ENCODE data around the gene SLU7.

The SLU7 gene

DNA sequence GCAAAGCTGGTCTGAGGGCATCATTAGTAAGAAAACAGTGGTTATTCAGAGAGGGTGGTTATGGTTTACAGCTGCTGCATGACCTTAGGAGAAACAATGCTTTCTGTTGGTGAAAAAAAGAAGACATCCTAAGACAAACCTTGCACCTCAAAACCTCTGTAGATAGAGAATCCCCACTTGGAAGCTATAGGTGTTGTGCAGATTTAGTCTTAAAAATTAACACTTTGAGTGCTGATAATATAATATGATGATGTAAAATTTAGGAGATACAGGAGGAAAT lies 1.4 kb upstream of the SLU7 start:
- DNase-seq (ENCODE audit: extremely low read depth in 1 of 2, low read depth in 1 of 2), result no peak

DNA sequence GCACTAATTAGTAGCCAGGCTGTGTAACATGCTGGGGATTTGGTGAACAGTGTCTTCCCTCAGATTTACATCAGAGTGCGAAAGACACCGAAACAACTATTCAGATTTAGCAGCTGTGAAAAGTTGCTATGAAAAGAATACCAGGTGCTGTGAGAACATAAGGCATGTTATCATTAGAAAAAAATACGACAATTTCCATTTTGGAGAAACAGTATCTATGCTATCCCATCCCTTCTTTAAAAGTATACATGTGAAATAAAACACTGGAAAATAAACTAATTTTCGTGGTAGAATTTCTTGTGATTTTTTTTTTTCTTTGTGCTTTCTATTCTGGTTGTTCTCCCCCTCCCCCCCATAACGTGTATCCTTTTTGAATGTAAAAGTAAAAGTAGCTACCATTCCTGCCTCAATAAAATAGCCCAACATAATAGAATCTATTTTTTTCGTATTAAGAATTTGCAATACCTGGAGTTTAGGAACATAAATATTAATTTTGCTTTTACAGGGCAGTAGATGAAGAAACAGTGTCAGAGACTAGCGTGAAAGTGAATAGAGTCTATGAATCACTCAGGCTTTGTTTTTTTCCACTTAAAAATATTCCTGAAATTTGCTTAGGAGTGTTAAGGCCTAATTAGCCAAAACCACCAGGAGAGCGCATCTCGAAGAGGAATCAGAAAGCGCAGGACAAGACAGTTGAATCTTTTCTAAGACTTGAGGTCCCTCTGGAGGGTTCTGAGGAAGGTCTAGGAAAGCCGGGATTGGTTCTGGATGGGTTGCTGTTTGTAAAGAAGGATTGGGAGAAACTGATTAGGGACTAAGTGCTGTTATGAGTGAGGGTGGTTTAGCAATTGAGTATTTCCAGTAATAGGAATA lies 813 bp upstream of the SLU7 start:
- DNase-seq (ENCODE audit: extremely low read depth in 1 of 2, low read depth in 1 of 2), result no peak

DNA sequence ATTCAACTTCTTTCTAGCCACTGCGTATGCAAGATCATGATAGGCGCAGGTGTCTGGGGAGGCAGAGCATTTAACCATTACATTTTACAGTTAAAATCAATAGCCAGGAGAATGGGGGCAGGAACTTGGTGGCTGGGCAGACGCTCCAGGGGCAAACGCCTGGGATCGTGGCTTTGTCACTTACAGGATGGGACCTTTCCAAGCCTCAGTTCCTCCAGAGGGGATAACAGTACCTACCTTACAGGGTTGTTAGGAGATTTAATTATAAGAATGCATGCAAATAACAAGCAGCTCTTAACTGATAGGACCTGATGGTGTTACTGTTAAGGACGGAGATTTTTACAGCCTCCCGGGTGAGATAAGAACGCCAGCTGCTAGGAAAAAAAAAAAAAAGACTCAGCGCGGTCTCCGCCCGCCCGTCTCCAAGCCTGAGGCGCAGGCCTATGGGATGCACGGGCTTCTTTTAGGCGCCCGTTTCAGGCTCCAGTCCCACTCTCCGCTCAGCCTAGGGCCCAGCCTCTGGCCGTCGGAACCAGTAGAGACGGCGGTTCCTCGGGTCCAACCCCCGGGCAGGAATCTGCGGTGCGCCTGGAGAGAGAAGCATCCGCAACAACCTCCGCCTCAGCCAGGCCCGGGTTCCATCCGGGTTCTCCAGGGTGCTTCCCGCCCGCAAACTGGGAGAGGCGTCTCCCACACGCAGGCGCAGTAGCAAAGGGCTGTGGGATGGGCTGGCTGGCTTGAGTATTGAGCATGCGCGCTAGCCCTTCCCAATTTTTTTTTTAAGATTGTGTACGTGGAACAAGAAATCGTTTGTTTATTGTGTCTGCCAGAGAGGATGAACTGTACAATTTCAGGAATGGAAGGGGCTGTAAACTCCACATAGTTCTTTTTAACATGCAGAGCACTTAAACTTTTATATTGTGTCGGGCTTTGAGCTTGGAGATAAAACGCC lies 19.2 kb downstream of the SLU7 start, which contains the start of gene FAM200C:
TSS of gene FAM200C (minus strand) at position 653 of the 952 bp plus-strand sequence. CDS start 4,564 bp downstream, outside the sequence.
- peak in 1 of 2 donors; percentile 38 for DNase-seq (ENCODE audit: extremely low read depth in 1 of 2, low read depth in 1 of 2)

DNA sequence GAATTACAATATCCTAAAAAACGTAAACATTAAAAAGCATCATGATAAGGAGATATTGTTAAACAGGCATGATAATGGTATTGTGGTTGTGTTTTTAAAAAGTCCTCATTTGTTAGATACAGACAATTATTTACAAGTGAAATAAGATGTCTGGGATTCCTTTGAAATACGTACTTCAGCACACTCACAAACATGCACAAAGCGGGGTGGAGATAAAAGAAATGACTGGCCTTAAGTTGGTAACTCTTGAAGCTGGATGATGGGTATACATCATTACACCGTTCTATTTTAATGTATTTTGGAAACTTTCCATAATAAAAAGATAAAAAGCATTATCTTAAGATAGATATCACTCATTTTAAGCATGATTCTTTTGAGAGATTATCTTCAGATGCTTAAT lies 20.1 kb downstream of the SLU7 start:
- no peak for DNase-seq (ENCODE audit: extremely low read depth in 1 of 2, low read depth in 1 of 2)

DNA sequence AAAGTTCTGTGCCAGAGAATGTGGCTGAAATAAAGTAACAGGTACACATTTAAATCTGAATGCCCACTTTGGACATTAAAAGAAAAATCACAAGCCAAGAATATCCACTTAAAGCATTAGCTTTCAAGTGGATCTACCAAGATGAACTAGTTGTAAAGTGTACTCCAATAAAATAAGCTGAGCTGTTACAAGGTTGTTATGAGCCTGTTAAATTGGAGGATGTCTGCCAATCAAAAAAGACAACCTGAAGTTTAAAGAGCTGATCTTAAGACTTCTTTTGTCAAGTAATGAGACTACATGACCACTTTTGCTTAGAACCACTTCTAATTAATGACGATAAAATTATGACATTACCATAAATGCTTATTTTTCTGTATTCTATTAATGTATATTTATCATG lies 21.4 kb downstream of the SLU7 start:
- no peak for DNase-seq (ENCODE audit: extremely low read depth in 1 of 2, low read depth in 1 of 2)

DNA sequence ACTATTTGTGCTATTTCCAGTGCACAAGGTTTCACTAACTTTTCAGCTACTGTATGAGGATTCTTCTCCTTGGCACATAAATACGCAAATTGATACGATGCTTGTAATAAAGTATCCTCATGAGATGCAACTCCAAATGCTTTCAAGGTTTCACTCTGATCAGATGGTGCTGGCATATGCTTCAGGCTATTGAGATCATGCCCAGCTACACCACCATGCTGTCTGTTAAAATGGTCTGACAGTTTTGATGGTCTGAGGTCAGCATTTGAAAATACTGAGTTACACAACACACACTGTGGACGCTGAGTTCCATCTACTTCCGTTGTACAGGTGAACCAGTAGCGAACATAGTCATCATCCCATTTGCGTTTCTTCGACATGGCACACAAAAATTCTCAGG lies 23.8 kb downstream of the SLU7 start:
- no peak for DNase-seq (ENCODE audit: extremely low read depth in 1 of 2, low read depth in 1 of 2)

DNA sequence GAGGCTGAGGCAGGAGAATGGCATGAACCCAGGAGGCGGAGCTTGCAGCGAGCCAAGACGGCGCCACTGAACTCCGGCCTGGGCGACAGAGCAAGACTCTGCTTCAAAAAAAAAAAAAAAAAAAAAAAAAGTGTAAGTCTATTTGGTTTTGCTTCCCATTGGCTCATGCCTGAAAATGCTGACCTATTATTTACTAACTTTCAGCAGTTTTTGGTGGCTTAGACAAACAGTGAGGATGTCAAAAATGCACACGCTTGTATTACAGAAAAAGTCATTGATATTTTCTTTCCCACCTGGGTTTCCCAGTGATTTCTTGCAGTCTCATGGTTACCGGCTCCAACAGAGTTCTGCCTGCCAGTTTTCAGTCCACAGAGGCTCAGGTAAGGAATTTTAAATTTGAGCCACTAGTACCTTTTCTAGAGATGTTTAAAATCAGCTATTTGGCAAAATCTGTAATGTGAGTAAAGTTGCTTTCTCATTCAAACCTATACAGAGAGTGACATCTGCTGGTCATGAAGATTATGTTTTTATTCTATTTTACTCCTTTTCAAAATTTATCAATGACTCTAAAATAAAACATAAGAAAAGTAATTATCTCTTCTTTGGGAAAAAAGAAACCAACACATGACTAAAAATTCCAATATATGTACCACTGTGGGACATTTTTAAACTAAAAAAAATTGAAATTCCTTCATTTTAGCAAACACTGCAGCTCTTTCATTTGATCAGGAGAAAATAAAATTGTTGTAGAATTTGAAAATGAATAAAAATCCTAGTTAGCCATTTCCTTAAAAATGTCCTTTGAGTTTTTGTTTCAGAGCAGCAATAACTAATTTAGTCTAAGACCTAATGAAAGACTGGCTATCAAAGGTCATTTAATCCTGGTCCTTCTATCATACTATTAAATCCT lies 27.8 kb downstream of the SLU7 start:
- no peak for DNase-seq (ENCODE audit: extremely low read depth in 1 of 2, low read depth in 1 of 2)

DNA sequence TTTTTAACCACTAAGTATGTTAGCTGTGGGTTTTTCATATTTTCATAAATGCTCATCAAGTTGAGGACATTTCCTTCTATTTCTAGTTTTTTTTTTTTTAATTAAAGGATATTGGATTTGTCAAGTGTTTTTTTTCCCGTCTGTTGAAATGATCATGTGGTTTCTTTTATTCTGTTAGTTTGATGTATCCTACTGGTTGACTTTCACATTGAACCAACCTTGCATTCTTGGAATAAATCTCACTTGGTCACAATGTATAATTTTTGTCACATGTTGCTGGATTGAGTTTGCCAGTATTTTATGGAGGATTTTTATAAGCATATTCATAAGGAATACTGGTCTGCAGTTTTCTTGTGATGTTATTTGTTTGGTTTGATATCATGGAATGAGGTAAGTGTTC lies 31.4 kb downstream of the SLU7 start:
- DNase-seq (ENCODE audit: extremely low read depth in 1 of 2, low read depth in 1 of 2), result no peak

DNA sequence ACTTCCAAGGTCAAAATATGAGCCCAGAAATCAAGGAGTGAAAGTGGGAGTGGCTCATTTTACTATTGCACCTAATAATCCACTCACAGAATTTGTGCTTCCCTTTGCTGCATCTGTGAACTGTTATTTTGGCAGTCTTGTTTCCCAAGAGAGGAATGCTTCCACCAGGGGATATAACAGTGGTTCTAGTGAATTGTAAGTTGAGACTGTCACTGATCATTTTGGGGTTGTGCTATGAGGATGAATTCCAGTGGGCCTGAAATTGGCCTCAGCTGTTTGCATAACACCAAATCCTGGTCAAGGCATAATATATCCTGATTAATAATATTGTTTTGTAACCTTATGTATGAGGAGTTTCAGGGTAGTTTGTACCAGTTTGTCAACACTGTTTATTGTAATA lies 33.4 kb downstream of the SLU7 start:
- DNase-seq (ENCODE audit: extremely low read depth in 1 of 2, low read depth in 1 of 2), result no peak

DNA sequence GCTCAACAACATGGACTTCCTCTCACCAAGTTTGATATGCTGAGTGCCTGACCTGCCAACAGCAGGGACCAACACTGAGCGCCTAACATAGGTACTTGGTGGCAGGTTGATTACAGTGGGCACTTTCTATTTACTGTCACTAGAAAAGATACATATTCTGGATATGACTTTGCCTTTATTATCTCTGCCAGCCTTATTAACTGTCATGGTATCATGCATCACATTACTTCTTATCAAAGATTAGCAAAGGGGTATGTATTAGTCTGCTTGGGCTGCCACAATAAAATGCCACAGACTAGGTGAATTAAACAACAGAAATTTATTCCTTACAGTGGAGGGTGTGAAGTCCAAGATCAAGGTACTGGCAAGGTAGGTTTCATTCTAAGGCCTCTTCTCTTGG lies 34.2 kb downstream of the SLU7 start:
- DNase-seq (ENCODE audit: extremely low read depth in 1 of 2, low read depth in 1 of 2), result no peak

DNA sequence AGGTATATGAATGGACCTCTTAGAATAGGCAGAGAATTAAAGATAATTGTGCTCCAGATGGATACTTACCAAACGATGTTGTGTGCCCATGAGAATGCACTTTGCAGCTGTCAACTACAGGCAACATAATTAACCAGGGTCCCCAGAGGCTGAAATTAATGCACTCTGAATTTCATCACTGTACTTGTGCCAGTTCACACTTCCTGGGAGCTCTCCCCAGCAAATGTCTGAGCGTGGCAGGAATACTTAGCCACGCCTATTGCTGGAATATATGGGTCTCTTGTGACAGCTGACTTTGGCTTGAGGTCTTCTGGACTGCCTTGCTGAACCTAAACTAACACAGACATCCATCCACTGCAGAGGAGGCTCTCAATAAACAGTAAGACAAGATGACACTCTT lies 36.5 kb downstream of the SLU7 start:
- DNase-seq (ENCODE audit: extremely low read depth in 1 of 2, low read depth in 1 of 2), result no peak

DNA sequence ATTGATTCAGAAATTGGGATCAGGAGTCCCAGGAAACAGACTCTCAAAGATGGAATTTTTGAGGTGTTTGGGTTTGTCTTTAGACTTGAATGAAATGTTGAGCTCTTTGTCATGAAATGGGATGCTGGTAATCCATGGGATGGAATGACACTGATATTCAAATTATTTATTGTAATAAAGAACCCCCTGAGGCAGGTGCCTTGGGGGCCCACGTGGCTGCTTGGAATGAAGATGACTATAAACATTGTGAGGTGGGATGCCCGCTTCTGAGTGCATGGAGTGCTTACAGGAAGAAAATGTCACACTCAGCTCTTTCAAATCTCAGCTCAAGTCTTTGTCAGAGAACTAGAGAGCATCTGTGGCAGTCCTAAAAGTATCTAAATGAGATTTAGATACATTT lies 38.8 kb downstream of the SLU7 start:
- no peak for DNase-seq (ENCODE audit: extremely low read depth in 1 of 2, low read depth in 1 of 2)

DNA sequence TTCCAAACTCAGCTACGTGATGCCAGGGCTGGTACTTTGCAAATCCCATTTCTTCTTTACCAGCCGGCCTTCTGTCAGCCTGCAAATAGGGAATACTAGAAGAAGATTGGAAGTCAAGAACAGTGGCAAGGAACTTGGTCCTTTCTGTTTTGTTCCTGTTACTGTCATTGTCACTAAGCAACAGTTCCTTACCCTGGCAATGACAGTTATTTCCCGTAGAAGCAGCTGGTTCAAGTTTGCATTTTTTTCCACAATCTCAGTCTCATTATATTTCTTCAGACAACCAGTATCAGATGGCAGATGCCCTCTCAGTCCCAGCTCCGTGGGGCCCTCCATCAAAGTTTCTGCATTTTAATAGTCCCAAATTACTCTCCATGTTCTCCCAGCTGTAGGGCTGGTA lies 39.4 kb downstream of the SLU7 start:
- no peak for DNase-seq (ENCODE audit: extremely low read depth in 1 of 2, low read depth in 1 of 2)

DNA sequence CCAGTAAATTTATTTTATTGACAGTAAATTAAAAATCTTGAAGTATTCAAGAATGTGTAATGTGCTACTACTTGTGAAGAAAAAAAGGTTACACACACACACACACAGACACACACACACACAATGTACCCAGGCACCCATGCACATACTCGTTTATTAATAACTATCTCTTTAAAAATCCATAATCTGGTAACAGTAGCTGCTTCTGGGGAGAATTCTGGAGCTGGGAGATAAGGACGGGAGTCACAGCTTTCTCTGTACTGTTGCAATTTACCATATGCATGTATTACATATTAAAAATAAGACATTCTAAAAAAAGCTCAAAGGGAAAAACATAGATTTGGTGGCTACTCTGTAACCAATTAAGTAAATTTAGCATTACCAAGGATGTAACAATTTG lies 40.6 kb downstream of the SLU7 start:
- no peak for DNase-seq (ENCODE audit: extremely low read depth in 1 of 2, low read depth in 1 of 2)

DNA sequence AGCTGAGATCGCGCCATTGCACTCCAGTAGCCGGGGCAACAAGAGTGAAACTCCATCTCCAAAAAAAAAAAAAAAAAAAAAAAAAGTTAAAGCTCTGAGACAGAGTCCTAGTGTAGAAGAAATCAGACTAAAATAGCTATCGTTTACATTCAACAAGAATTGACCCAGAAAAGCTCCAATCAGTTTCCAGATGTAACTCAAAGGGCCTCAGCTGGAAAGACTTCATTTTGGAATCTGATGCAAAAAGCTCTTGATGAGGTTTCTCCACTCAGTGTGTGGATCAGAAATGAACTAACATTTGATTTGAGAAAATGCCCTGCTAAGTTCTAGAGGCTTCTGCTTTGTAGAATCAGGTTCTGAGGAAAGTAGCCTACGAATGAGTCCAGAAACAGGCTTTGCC lies 41.2 kb downstream of the SLU7 start:
- no peak for DNase-seq (ENCODE audit: extremely low read depth in 1 of 2, low read depth in 1 of 2)

DNA sequence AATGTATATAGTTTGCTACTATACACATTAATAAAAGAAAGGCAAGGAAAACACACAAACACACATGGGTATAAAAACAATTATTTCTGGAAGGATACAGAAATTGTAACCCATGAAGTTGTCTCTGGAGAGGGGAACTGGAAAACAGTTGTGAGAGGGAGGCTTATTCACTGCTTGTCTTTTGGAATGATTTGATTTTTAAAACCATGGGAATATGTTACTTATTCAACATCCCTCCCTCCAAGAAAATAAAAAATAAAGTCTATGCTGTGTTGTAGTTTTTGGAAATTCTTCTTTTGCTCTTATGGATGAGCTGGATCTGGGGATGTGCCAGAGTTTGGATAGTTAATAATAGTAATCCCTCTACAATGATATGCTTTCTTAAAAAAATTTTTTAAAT lies 42.5 kb downstream of the SLU7 start:
- no peak for DNase-seq (ENCODE audit: extremely low read depth in 1 of 2, low read depth in 1 of 2)

DNA sequence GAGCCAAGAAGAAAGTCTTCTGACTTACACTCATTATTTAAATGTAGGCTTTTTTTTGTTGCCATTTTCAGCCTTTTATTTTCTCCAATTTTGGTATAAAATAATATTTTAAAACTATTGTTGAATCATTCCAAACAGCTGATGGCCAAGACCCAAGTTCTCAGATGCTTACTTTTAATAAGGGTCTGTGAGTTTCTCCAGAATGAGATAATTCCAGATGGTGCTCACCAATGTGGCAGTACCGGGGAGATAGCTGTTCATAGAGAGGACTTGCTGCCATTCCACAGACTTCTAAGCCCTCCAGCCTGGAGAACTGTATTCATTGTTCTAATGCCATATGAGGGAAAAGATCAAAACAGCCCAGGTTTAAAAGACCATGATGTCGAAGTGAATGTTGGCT lies 43.2 kb downstream of the SLU7 start:
- no peak for DNase-seq (ENCODE audit: extremely low read depth in 1 of 2, low read depth in 1 of 2)

DNA sequence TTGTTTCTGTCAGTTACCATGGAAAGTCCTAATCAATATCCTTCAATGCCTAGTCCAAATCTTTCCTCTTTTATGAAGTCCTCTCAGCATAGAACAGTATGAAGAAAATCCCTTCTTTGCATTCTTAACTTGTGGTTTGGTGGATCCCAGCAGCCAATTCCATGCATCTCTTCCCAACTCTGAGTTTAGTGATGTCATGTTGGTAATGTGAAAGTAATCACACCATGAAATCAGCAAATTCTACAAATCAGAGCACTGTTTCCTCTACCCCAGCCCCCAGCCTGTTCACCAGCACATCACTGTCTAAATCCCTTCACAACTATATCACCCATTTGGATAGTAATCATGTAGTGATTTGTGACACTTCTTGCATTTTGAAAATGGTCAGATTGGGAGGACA lies 43.7 kb downstream of the SLU7 start:
- DNase-seq (ENCODE audit: extremely low read depth in 1 of 2, low read depth in 1 of 2), result no peak

DNA sequence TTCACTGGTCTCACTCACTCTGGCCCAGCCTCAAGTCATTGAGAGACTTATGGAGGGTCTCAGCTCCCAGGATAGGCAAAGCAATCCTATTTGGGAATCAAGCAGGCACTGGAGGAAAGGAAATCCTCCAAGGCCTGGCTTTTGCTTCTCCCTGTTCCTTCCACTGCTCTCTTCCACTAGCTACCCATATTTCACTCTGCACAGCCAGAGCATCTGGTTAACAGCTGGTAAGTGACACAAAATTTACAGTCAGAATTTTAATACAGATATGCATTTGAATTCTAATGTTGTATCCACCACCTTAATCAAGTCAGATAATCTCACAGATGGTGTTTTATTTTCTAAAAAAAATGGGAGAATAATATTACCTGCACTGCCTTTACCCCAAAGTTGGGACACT lies 47.6 kb downstream of the SLU7 start:
- no peak for DNase-seq (ENCODE audit: extremely low read depth in 1 of 2, low read depth in 1 of 2)

DNA sequence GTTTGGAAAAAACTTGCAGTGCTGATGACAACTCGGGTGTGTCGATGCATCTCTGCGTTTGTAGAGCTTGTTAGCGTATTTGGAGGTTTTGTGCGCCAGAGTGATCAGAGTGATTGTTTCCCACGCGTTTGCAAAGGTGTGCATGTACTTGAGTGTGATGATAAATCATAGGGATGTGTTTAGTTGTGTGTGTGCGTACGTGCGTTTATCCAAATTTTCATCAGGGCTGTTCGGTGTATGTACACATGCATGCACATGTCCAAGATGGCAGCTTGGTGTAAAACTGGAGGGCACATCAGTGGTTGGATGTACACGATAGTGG lies 48.2 kb downstream of the SLU7 start:
- no peak for DNase-seq (ENCODE audit: extremely low read depth in 1 of 2, low read depth in 1 of 2)

DNA sequence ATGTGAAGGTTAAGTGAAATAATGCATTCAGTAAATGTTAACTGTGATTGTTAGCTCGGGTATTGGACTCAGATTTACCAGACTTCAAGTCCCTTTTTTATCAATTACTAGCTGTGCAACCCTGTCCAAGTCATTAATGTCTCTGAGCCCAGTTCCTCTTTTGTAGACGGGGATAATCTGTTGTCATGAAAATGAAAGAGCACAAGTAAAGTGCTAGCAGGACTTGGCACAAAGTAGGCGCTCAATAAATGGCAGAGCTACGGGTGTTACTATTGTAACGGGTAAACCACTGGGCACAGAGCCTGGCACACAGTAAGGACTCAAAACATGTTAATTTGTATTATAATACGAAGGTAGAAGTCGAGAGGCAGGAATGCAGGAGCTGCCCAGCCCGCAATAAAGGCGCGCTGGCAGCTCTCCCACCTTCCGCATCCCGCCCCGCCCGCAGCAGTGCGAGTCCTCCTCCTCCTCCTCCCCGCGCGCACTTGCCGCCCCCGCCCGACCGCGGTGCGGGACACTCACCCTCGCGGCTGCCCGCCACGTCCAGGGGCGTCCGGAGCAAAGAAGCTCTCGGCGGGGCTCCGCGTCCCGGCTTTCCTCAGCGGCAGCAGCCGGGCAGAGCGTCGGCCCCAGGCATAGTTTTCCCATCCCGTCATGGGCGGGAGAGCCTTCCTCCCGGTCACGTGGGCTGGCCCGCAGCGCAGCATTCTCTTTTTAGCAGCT lies 48.7 kb downstream of the SLU7 start, which contains the start of gene C1QTNF2:
TSS of gene C1QTNF2 (minus strand) at position 637 of the 723 bp plus-strand sequence. CDS start 15,615 bp downstream, outside the sequence.
- DNase-seq (ENCODE audit: extremely low read depth in 1 of 2, low read depth in 1 of 2), result no peak

Data from activated CD8-positive, alpha-beta memory T cell treated with anti-CD3 and anti-CD28 coated beads for 1 hour (primary cell).